Smooth muscle cell (in vitro differentiated cells): ENCODE results near the gene SULF2. TPM values are rescaled to one million over a fixed set of nuclear protein-coding genes. Genes with fewer than 3 reads are reported as not detected.
A peak's percentile ranks its signal among the peaks of the same experiment; 100 is the strongest.

Source experiments
- DNase-seq: peaks from one replicate; lab custom pipeline; 2025; ENCODE audit not compliant: unreplicated experiment; lab: John Stamatoyannopoulos, UW
- H2AFZ ChIP-seq: fragments of 200-600 bp; sonication (generic); 2 replicates; pipeline ENCODE4 v1.6.0; 2016; ENCODE audit warnings: antibody characterized with exemption, low read depth, mild to moderate bottlenecking
- H3F3A ChIP-seq: fragments of 200-600 bp; sonication (generic); 2 replicates; pipeline ENCODE4 v1.6.0; 2017; ENCODE audit warnings: antibody characterized with exemption, low read depth
- H3K27ac ChIP-seq: fragments of 200-600 bp; sonication (generic); 2 replicates; pipeline ENCODE4 v1.5.1; 2016; ENCODE audit warnings: low read depth, mild to moderate bottlenecking
- H3K27me3 ChIP-seq: fragments of 200-600 bp; sonication (generic); 2 replicates; pipeline ENCODE4 v1.6.1; 2016; ENCODE audit warnings: low read depth, mild to moderate bottlenecking
- H3K36me3 ChIP-seq: fragments of 200-600 bp; sonication (generic); 2 replicates; pipeline ENCODE4 v1.5.1; 2016; ENCODE audit warnings: low read depth
- H3K4me1 ChIP-seq: fragments of 200-600 bp; sonication (generic); 2 replicates; pipeline ENCODE4 v1.5.1; 2016; ENCODE audit warnings: low read depth
- H3K4me2 ChIP-seq: fragments of 200-600 bp; sonication (generic); 2 replicates; pipeline ENCODE4 v1.6.0; 2016; ENCODE audit warnings: mild to moderate bottlenecking
- H3K4me3 ChIP-seq: fragments of 200-600 bp; sonication (generic); 2 replicates; pipeline ENCODE4 v1.5.1; 2016; ENCODE audit warnings: mild to moderate bottlenecking
- H3K79me2 ChIP-seq: fragments of 200-600 bp; sonication (generic); 2 replicates; pipeline ENCODE4 v1.6.0; 2016; ENCODE audit warnings: low read depth, mild to moderate bottlenecking
- H3K9ac ChIP-seq: fragments of 200-600 bp; sonication (generic); 2 replicates; pipeline ENCODE4 v1.6.0; 2016; ENCODE audit warnings: low read depth
- H3K9me3 ChIP-seq: fragments of 200-600 bp; sonication (generic); replicated peaks from 2 replicates; pipeline ENCODE4 v1.5.1; 2016; ENCODE audit warnings: low read depth
- H4K20me1 ChIP-seq: fragments of 200-600 bp; sonication (generic); 2 replicates; pipeline ENCODE4 v1.6.0; 2016; ENCODE audit warnings: low read depth
- WGBS: methylation state at CpG from one replicate; pipeline ENCODE4 v1.1.7; 2016; ENCODE audit warnings: low lambda C conversion rate; 5-methylcytosine and 5-hydroxymethylcytosine counted together
- polyA plus RNA-seq: library from polyadenylated mRNA; unstranded; fragments of >200 nt; fragmentation: Nextera tagmentation; extraction: Ambion mirVana; gene quantifications from 2 replicates; pipeline ENCODE4 v1.2.1, GENCODE V29; 2016
- total RNA-seq: library from RNA; depleted of rRNA; stranded (reverse); fragments of >200 nt; gene quantifications from 2 replicates; pipeline ENCODE4 v1.2.3, GENCODE V29; 2014
- TF ChIP-seq, protein P1 (sequence below): fragments of 200-600 bp; sonication (generic); IDR thresholded peaks from 2 replicates; pipeline ENCODE4 v1.5.1; 2017; ENCODE audit warnings: borderline replicate concordance, mild to moderate bottlenecking, antibody characterized with exemption; ENCODE audit not compliant: insufficient read depth, poor library complexity, severe bottlenecking

SULF2 gene
- total and polyA plus RNA-seq, 2 experiments from 2014 or later: 109 to 144 TPM

DNA sequence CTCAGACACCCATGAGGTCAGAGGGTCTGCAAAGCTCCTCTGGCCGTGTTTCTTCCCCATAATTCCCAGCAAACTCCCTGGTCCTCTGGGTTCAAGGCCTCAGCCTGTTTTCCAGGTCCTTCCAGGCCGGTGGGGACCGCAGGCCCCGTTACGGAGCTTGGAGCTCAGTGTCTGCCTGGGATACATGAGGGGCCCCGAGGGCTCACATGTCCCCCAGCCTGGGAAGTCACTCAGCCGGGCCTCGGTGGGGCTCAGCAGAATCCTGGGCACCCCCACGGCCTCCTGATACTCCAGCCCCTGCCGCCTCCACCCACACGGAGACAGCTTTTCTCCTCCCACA, 3.4 kb upstream of the SULF2 start:
- H3K36me3 ChIP-seq: no peaks in the 10 kb centered on the region
- H3K27me3 ChIP-seq: no peaks in the 10 kb centered on the region
- H3K4me2 ChIP-seq: peak overlapping the region; percentile 69
- no peaks in the 10 kb centered on the region for H3K9me3 ChIP-seq
- no peak overlapping the region for H3K4me3 ChIP-seq
- no peak overlapping the region for H2AFZ ChIP-seq
- WGBS: 67% methylated on average over 10 of the region's 11 CpGs
- TF ChIP-seq, protein P1, sequence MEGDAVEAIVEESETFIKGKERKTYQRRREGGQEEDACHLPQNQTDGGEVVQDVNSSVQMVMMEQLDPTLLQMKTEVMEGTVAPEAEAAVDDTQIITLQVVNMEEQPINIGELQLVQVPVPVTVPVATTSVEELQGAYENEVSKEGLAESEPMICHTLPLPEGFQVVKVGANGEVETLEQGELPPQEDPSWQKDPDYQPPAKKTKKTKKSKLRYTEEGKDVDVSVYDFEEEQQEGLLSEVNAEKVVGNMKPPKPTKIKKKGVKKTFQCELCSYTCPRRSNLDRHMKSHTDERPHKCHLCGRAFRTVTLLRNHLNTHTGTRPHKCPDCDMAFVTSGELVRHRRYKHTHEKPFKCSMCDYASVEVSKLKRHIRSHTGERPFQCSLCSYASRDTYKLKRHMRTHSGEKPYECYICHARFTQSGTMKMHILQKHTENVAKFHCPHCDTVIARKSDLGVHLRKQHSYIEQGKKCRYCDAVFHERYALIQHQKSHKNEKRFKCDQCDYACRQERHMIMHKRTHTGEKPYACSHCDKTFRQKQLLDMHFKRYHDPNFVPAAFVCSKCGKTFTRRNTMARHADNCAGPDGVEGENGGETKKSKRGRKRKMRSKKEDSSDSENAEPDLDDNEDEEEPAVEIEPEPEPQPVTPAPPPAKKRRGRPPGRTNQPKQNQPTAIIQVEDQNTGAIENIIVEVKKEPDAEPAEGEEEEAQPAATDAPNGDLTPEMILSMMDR: no peak
- DNase-seq: no peak
- H3K27ac ChIP-seq: no peak overlapping the region
- peaks cover 7% of the 10 kb centered on the region for H4K20me1 ChIP-seq
- peaks cover 24% of the 10 kb centered on the region for H3K4me1 ChIP-seq
- peaks cover 11% of the 10 kb centered on the region for H3K79me2 ChIP-seq
- no peak overlapping the region for H3K9ac ChIP-seq
- H3F3A ChIP-seq: peaks cover 43% of the 10 kb centered on the region

DNA sequence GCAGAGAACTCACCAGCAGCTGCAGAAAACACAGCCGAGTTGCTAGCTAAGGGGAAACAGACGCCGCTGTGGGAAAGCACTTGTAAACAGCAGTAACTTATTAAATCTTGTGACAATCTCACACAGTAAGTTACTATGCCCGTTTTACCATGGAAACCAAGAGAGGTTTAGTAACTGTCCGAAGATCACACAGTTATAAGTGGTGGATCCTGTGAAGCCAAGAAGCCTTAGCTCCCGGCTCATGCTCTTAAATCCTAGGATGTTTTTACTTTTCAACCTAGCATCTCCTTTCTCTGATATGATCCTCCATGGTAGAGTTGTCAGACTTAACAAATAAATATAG, 1.5 kb upstream of the SULF2 start:
- Histone ChIP-seq H3F3A (peaks cover 43% of the 10 kb centered on the region), H3K9ac (no peak overlapping the region), H3K79me2 (peaks cover 28% of the 10 kb centered on the region), H3K4me3 (peak overlapping the region; percentile 75), H3K27ac (peak overlapping the region; percentile 77), H4K20me1 (peaks cover 27% of the 10 kb centered on the region), H3K36me3 (no peaks in the 10 kb centered on the region), H3K4me2 (peak overlapping the region; percentile 91), H3K27me3 (no peaks in the 10 kb centered on the region), H3K9me3 (no peaks in the 10 kb centered on the region), H3K4me1 (peaks cover 27% of the 10 kb centered on the region), H2AFZ (no peak overlapping the region)
- TF ChIP-seq, protein P1: no peak
- 10% methylated on average over 6 of the region's 6 CpGs for WGBS
- DNase-seq: no peak

DNA sequence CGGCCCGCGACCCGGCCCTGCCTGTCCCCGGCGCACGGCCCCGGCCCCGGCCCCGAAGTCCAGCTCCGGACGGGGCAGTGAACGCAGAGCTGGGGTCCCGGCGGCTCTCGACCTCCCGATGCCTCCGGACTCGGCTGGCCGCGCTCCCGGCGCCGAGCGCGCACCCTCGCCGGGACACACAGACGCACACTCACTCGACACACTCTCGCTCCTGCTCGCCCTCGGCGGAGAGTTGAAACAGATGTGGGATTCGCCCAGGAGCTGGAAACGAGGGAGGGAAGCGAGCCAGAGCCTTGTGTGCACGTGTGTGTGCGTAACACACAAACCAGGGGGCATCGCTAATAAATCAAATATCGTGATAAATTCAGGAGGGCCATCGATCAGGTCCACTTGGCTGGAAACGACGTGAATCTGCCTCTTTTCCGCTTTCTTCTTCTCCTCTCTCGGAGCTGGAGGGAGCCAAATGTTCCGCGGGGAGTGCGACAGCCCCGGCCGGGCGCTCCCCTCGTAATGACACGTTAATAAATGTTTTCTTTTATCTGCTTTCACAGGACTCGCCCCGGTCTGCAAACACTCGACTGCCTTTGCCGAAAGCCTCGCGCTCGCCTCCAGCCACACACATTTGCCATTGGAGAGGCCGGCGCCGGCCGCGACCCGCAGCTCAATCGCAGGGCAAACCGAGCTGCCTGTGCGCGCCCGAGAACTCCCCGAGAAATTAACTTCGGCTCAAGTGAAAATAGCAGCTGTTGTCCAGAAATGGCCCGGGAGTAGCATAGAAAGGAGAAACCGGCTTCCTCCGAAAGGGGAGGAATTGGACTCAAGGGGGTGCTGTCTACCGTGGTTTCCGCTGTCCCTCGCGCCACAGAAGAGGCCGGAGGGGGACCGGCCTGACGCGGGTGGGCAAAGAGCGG, 828 bp upstream of the SULF2 start:
- Histone ChIP-seq H3K79me2 (peaks cover 28% of the 10 kb centered on the region), H2AFZ (peak overlapping the region; percentile 73), H3K27me3 (no peaks in the 10 kb centered on the region), H3K4me2 (peak overlapping the region; percentile 91), H3K9ac (peak overlapping the region; percentile 54), H4K20me1 (peaks cover 33% of the 10 kb centered on the region), H3F3A (peaks cover 37% of the 10 kb centered on the region), H3K9me3 (no peaks in the 10 kb centered on the region), H3K4me3 (peak overlapping the region; percentile 75), H3K36me3 (no peaks in the 10 kb centered on the region), H3K27ac (peak overlapping the region; percentile 77), H3K4me1 (peaks cover 24% of the 10 kb centered on the region)
- TF ChIP-seq, protein P1: peak; percentile 78
- peak; percentile 57 for DNase-seq
- WGBS: 2% methylated on average over 67 of the region's 86 CpGs
